ENCODE results near the gene MSL2.
A peak's percentile ranks its signal among the peaks of the same experiment; 100 is the strongest.

The MSL2 gene

GRCh38 chr3:136189859-136190617 is 6.1 kb downstream of the MSL2 start:
- TF ChIP-seq CTCF (conservative IDR thresholded peaks at IDR 0.05; ENCODE audit: low read length): no peak
- DNase-seq (ENCODE audit: low read depth): no peak
- H3K4me3 ChIP-seq (ENCODE audit: low read length): no peak overlapping the region

- no peak for DNase-seq (ENCODE audit: low read depth)
- no peak overlapping the region for H3K4me3 ChIP-seq (ENCODE audit: low read length)
- TF ChIP-seq CTCF (conservative IDR thresholded peaks at IDR 0.05; ENCODE audit: low read length): no peak
Observed at GRCh38 chr3:136189043-136189442, 7.1 kb downstream of the MSL2 start.

- DNase-seq (ENCODE audit: low read depth): no peak
- no peak for TF ChIP-seq CTCF (conservative IDR thresholded peaks at IDR 0.05; ENCODE audit: low read length)
- no peak overlapping the region for H3K4me3 ChIP-seq (ENCODE audit: low read length)
Observed at GRCh38 chr3:136187868-136188267, 8.3 kb downstream of the MSL2 start.

GRCh38 chr3:136186846-136187245 is 9.3 kb downstream of the MSL2 start:
- DNase-seq (ENCODE audit: low read depth): no peak
- TF ChIP-seq CTCF (conservative IDR thresholded peaks at IDR 0.05; ENCODE audit: low read length): no peak
- no peak overlapping the region for H3K4me3 ChIP-seq (ENCODE audit: low read length)

GRCh38 chr3:136186344-136186743 is 9.8 kb downstream of the MSL2 start:
- DNase-seq (ENCODE audit: low read depth): no peak
- no peak overlapping the region for H3K4me3 ChIP-seq (ENCODE audit: low read length)
- TF ChIP-seq CTCF (conservative IDR thresholded peaks at IDR 0.05; ENCODE audit: low read length): no peak

GRCh38 chr3:136184703-136185102 is 11.4 kb downstream of the MSL2 start:
- DNase-seq (ENCODE audit: low read depth): peak; percentile 78
- no peak for TF ChIP-seq CTCF (conservative IDR thresholded peaks at IDR 0.05; ENCODE audit: low read length)
- H3K4me3 ChIP-seq (ENCODE audit: low read length): no peak overlapping the region

- no peak overlapping the region for H3K4me3 ChIP-seq (ENCODE audit: low read length)
- TF ChIP-seq CTCF (conservative IDR thresholded peaks at IDR 0.05; ENCODE audit: low read length): no peak
- DNase-seq (ENCODE audit: low read depth): no peak
Observed at GRCh38 chr3:136181741-136182140, 14.4 kb downstream of the MSL2 start.

Data from AG10803 (cell line).